Measurements from ENCODE around the gene USH2A. TPM values are rescaled to one million over a fixed set of nuclear protein-coding genes. Genes with fewer than 3 reads are reported as not detected.

Gene USH2A
- total RNA-seq, 1 experiment from 2014 or later = not detected

GRCh38 chr1:215863796-215864195, 559.5 kb downstream of the USH2A start:
- Histone ChIP-seq H3K9ac (ENCODE audit: low read length) (no peak overlapping the region), H3K27me3 (ENCODE audit: insufficient read depth, low read length) (no peaks in the 10 kb centered on the region), H3K9me2 (ENCODE audit: insufficient read depth) (no peaks in the 10 kb centered on the region), H3K36me3 (ENCODE audit: control insufficient read depth in 1 of 2, insufficient read depth in 2 of 2, low read length in 2 of 2) (no peaks in the 10 kb centered on the region), H3K4me2 (ENCODE audit: low read length) (no peak overlapping the region), H3K79me2 (ENCODE audit: insufficient read depth, low read length) (no peaks in the 10 kb centered on the region), H4K20me1 (ENCODE audit: insufficient read depth) (no peaks in the 10 kb centered on the region), H3K27ac (ENCODE audit: low read depth, low read length) (no peak overlapping the region), H3K4me3 (replicated peaks in 1 of 2; ENCODE audit: low read depth in 1 of 2, low read length in 2 of 2) (no peak overlapping the region), H2AFZ (ENCODE audit: low read depth, low read length, poor library complexity, severe bottlenecking) (no peak overlapping the region), H3K4me1 (ENCODE audit: control insufficient read depth in 1 of 2, insufficient read depth in 2 of 2, low read length in 2 of 2) (no peaks in the 10 kb centered on the region), H3K9me3 (ENCODE audit: control insufficient read depth in 1 of 2, insufficient read depth in 1 of 2, low read depth in 1 of 2, low read length in 2 of 2) (no peaks in the 10 kb centered on the region)
- TF ChIP-seq RAD21 (IDR thresholded peaks at IDR 0.05; ENCODE audit: low read depth) (no peak), POLR2AphosphoS5 (IDR thresholded peaks at IDR 0.05; ENCODE audit: low read depth, low read length) (no peak), JUND (IDR thresholded peaks at IDR 0.05) (no peak), FOSL1 (IDR thresholded peaks at IDR 0.05; ENCODE audit: low read depth) (no peak), REST (IDR thresholded peaks at IDR 0.05; ENCODE audit: low read depth) (no peak), ZFX (IDR thresholded peaks at IDR 0.05) (no peak), SRF (IDR thresholded peaks at IDR 0.05; ENCODE audit: low read depth) (no peak), MAX (IDR thresholded peaks at IDR 0.05) (no peak), EGR1 (IDR thresholded peaks at IDR 0.05; ENCODE audit: low read depth) (no peak), SIN3A (IDR thresholded peaks at IDR 0.05; ENCODE audit: low read depth) (no peak), YY1 (IDR thresholded peaks at IDR 0.05; ENCODE audit: extremely low read depth, insufficient replicate concordance, low read depth, low read length) (no peak), CBX3 (IDR thresholded peaks at IDR 0.05; ENCODE audit: low read depth) (no peak), EZH2phosphoT487 (IDR thresholded peaks at IDR 0.05; ENCODE audit: borderline replicate concordance) (no peak), EZH2 (IDR thresholded peaks at IDR 0.05) (no peak), ELF1 (IDR thresholded peaks at IDR 0.05; ENCODE audit: borderline replicate concordance, low read depth) (no peak), POLR2A (IDR thresholded peaks at IDR 0.05; ENCODE audit: borderline replicate concordance, extremely low read depth, insufficient read depth, insufficient read length) (no peak), ZBTB33 (IDR thresholded peaks at IDR 0.05; ENCODE audit: extremely low read depth, insufficient replicate concordance, low read length) (no peak), SP1 (IDR thresholded peaks at IDR 0.05; ENCODE audit: low read depth) (no peak), TCF7L2 (IDR thresholded peaks at IDR 0.05; ENCODE audit: borderline replicate concordance, extremely low read depth, insufficient read depth, insufficient read length) (no peak)
- intact Hi-C loops (cut with micrococcal nuclease) = no loop called here
- ATAC-seq (no peak), DNase-seq (ENCODE audit: low read depth, low spot score) (no peak)
- ChIA-PET POLR2A (no interaction called here), RAD21 (ENCODE audit: low non-redundant PET in 1 of 2, low total read pairs in 2 of 2, uncharacterized antibody in 2 of 2, unreplicated experiment in 2 of 2) (no interaction called here), CTCF (no interaction called here)
- no TSS peak for BruUV-seq (replicated peaks)

Measured in HCT116 (cell line).